Measurements from ENCODE around the gene PDZRN4. TPM values are rescaled to one million over a fixed set of nuclear protein-coding genes. Genes with fewer than 3 reads are reported as not detected.

PDZRN4 gene
- total RNA-seq, 1 experiment from 2014 or later, result not detected

DNA sequence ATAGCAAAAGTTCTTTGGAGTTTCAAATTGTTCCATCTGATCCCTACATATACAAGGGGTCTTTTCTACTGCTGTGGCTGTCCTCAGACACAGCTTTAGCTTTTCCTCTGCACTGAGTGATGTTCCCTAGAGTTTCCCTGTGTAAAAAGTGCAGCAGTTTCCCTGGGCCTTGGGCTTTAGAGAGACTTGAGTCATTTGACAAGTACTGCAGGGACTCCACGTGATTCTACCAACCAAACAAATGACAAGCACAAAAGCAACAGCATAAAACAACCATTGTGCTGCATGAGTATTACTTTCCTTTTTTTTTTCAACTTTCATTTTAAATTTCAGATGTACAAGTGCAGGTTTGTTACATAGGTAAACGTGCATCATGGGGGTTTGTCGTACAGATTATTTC is 272.8 kb downstream of the PDZRN4 start:
- no peak for DNase-seq
- Mint-ChIP-seq H3K36me3 (ENCODE audit: insufficient read depth, unreplicated experiment) (no peaks in the 10 kb centered on the region), H3K4me3 (ENCODE audit: low read depth, unreplicated experiment) (no peak overlapping the region), H3K27me3 (ENCODE audit: unreplicated experiment) (no peaks in the 10 kb centered on the region), H3K4me1 (ENCODE audit: low read depth, unreplicated experiment) (no peaks in the 10 kb centered on the region), H3K27ac (ENCODE audit: unreplicated experiment) (no peak overlapping the region), H3K9me3 (ENCODE audit: low read depth, unreplicated experiment) (no peaks in the 10 kb centered on the region)
- intact Hi-C loops (cut with micrococcal nuclease; ENCODE audit: unreplicated experiment), result no loop called here
- no TSS peak for BruUV-seq (replicated peaks)
- TF ChIP-seq, protein P1, sequence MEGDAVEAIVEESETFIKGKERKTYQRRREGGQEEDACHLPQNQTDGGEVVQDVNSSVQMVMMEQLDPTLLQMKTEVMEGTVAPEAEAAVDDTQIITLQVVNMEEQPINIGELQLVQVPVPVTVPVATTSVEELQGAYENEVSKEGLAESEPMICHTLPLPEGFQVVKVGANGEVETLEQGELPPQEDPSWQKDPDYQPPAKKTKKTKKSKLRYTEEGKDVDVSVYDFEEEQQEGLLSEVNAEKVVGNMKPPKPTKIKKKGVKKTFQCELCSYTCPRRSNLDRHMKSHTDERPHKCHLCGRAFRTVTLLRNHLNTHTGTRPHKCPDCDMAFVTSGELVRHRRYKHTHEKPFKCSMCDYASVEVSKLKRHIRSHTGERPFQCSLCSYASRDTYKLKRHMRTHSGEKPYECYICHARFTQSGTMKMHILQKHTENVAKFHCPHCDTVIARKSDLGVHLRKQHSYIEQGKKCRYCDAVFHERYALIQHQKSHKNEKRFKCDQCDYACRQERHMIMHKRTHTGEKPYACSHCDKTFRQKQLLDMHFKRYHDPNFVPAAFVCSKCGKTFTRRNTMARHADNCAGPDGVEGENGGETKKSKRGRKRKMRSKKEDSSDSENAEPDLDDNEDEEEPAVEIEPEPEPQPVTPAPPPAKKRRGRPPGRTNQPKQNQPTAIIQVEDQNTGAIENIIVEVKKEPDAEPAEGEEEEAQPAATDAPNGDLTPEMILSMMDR (IDR thresholded peaks at IDR 0.05; ENCODE audit: unreplicated experiment), result no peak
- CTCF ChIA-PET, result no interaction called here

DNA sequence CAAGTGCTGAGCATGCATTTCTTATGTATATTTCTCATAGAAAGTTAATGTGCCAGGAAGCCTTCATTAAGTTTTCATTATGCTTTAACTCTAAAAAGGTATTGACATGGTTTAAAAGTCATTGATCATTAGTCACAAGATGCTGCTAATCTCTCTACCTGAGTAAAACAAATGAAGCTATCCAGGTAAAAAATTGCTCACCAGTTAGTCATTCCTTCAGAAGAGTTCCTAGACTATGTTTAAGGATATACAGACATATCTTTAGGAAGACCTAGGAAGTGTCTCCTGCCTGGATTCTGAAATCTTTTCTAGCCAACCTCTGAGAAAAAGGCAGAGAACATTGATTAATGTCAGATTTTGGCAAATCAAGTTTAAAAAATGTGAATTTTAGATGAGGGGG is 274.2 kb downstream of the PDZRN4 start:
- TF ChIP-seq, protein P1 (IDR thresholded peaks at IDR 0.05; ENCODE audit: unreplicated experiment), result no peak
- Mint-ChIP-seq H3K27ac (ENCODE audit: unreplicated experiment) (no peak overlapping the region), H3K27me3 (ENCODE audit: unreplicated experiment) (no peaks in the 10 kb centered on the region), H3K9me3 (ENCODE audit: low read depth, unreplicated experiment) (no peaks in the 10 kb centered on the region), H3K4me3 (ENCODE audit: low read depth, unreplicated experiment) (no peak overlapping the region), H3K4me1 (ENCODE audit: low read depth, unreplicated experiment) (peaks cover 8% of the 10 kb centered on the region), H3K36me3 (ENCODE audit: insufficient read depth, unreplicated experiment) (no peaks in the 10 kb centered on the region)
- BruUV-seq (replicated peaks), result no TSS peak
- CTCF ChIA-PET, result no interaction called here
- DNase-seq, result no peak
- intact Hi-C loops (cut with micrococcal nuclease; ENCODE audit: unreplicated experiment), result no loop called here

DNA sequence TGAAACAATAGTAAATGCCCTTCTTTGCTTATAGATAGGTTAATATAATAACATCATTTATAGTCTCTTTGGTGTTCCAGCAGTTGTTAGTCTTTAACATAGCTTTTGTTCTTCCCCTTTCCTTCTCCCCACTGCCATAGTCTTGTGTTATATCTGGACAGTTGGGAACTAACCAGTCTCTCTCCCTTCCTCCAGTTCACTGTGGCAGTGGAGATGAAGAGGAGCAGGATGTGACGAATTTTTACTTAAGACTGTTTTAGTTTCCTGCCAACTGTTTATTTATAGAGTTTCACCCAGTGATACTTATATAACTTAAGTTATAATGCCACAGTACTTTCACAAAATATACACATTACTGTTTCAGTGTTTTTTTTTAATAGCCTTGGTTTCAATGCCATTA is 277.4 kb downstream of the PDZRN4 start:
- H3K27me3 Mint-ChIP-seq (ENCODE audit: unreplicated experiment), result no peaks in the 10 kb centered on the region
- no peaks in the 10 kb centered on the region for H3K9me3 Mint-ChIP-seq (ENCODE audit: low read depth, unreplicated experiment)
- no TSS peak for BruUV-seq (replicated peaks)
- H3K4me3 Mint-ChIP-seq (ENCODE audit: low read depth, unreplicated experiment), result no peak overlapping the region
- no peak overlapping the region for H3K27ac Mint-ChIP-seq (ENCODE audit: unreplicated experiment)
- DNase-seq, result no peak
- H3K36me3 Mint-ChIP-seq (ENCODE audit: insufficient read depth, unreplicated experiment), result no peaks in the 10 kb centered on the region
- intact Hi-C loops (cut with micrococcal nuclease; ENCODE audit: unreplicated experiment), result no loop called here
- CTCF ChIA-PET, result no interaction called here
- TF ChIP-seq, protein P1 (IDR thresholded peaks at IDR 0.05; ENCODE audit: unreplicated experiment), result no peak
- peaks cover 15% of the 10 kb centered on the region for H3K4me1 Mint-ChIP-seq (ENCODE audit: low read depth, unreplicated experiment)

DNA sequence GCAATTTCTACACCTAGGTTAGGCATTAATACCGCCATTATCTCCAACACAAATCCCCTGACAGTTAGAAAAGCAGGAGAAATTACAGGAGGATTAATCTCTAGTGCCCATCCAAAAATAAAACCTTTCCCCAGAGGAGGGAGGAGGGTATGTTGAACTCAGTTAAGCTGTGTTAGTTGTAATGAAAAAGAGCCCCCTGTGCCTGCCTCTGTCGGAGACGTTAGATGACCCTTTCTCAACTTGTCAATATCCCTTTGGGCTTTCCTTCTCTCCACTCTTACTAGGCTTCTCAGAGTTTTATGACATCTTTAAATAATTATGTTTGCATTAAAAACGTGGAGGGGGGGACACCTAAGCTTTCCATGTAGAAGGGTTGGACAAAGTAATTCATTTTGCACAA is 278.2 kb downstream of the PDZRN4 start:
- DNase-seq, result no peak
- Mint-ChIP-seq H3K4me3 (ENCODE audit: low read depth, unreplicated experiment) (no peak overlapping the region), H3K36me3 (ENCODE audit: insufficient read depth, unreplicated experiment) (no peaks in the 10 kb centered on the region), H3K9me3 (ENCODE audit: low read depth, unreplicated experiment) (no peaks in the 10 kb centered on the region), H3K4me1 (ENCODE audit: low read depth, unreplicated experiment) (peaks cover 15% of the 10 kb centered on the region), H3K27ac (ENCODE audit: unreplicated experiment) (peak overlapping the region; percentile 31), H3K27me3 (ENCODE audit: unreplicated experiment) (no peaks in the 10 kb centered on the region)
- no TSS peak for BruUV-seq (replicated peaks)
- CTCF ChIA-PET, result no interaction called here
- TF ChIP-seq, protein P1 (IDR thresholded peaks at IDR 0.05; ENCODE audit: unreplicated experiment), result no peak
- intact Hi-C loops (cut with micrococcal nuclease; ENCODE audit: unreplicated experiment), result no loop called here

DNA sequence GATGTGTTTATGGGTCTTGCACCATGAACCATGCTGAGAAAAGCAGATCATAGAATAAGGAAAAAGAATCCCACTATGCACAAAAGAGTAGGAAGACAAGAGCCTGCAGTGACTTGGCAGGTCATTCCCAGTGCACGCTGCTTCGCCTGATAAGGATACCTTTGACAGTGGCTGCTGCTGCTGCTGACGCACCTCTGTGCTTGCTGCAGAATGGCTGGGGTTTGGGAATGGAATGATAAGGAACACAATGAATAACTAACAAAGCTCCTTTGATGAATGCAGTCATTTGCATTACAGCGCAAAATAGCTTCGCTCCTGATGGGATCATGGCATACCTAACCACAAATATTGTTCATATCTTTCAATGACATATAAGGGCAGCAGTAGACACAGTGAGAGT is 278.7 kb downstream of the PDZRN4 start:
- DNase-seq, result peak; percentile 56
- intact Hi-C loops (cut with micrococcal nuclease; ENCODE audit: unreplicated experiment), result no loop called here
- Mint-ChIP-seq H3K36me3 (ENCODE audit: insufficient read depth, unreplicated experiment) (no peaks in the 10 kb centered on the region), H3K27ac (ENCODE audit: unreplicated experiment) (peak overlapping the region; percentile 31), H3K27me3 (ENCODE audit: unreplicated experiment) (no peaks in the 10 kb centered on the region), H3K4me1 (ENCODE audit: low read depth, unreplicated experiment) (peaks cover 15% of the 10 kb centered on the region), H3K4me3 (ENCODE audit: low read depth, unreplicated experiment) (no peak overlapping the region), H3K9me3 (ENCODE audit: low read depth, unreplicated experiment) (no peaks in the 10 kb centered on the region)
- no TSS peak for BruUV-seq (replicated peaks)
- TF ChIP-seq, protein P1 (IDR thresholded peaks at IDR 0.05; ENCODE audit: unreplicated experiment), result no peak
- CTCF ChIA-PET, result no interaction called here
